ENCODE measurements around the gene GAGE12J.
"Not testable (repeated sequence)": the region's sequence is repeated elsewhere in the genome, so short reads cannot be mapped to it uniquely, and the experiment has no call there.

Gene GAGE12J

GRCh38 chrX:49321737-49322136 lies at the start of gene GAGE12J:
Gene GAGE12J, plus strand, starts transcription at chrX:49322037. Its CDS starts 1,157 bp downstream, at chrX:49323194.
- in situ Hi-C loops (cut with HindIII; ENCODE audit: low sequenced_read_pairs); DNase-seq (ENCODE audit: low read depth, low spot score): not testable (repeated sequence)

GRCh38 chrX:49272421-49272820 lies 49.4 kb upstream of the GAGE12J start:
- no peak overlapping the region for H3K4me3 ChIP-seq (ENCODE audit: low read depth, low read length)
- in situ Hi-C loops (cut with HindIII; ENCODE audit: low sequenced_read_pairs): no loop called here

More at GRCh38 chrX:49321737-49322136, at the start of gene GAGE12J:
- not testable (repeated sequence) for H3K4me3 ChIP-seq (ENCODE audit: low read depth, low read length)

GRCh38 chrX:49273181-49273727 lies 48.6 kb upstream of the GAGE12J start:
- no peak for TF ChIP-seq CTCF (IDR thresholded peaks at IDR 0.05; ENCODE audit: low read depth, low read length)
- no peak overlapping the region for H3K4me3 ChIP-seq (ENCODE audit: low read depth, low read length)
- DNase-seq (ENCODE audit: low read depth, low spot score): no peak
- in situ Hi-C loops (cut with HindIII; ENCODE audit: low sequenced_read_pairs): no loop called here

More at GRCh38 chrX:49272421-49272820, 49.4 kb upstream of the GAGE12J start:
- TF ChIP-seq CTCF (IDR thresholded peaks at IDR 0.05; ENCODE audit: low read depth, low read length): no peak
- no peak for DNase-seq (ENCODE audit: low read depth, low spot score)

GRCh38 chrX:49276207-49276606 lies 45.6 kb upstream of the GAGE12J start:
- no peak for DNase-seq (ENCODE audit: low read depth, low spot score)
- in situ Hi-C loops (cut with HindIII; ENCODE audit: low sequenced_read_pairs): no loop called here
- no peak for TF ChIP-seq CTCF (IDR thresholded peaks at IDR 0.05; ENCODE audit: low read depth, low read length)
- no peak overlapping the region for H3K4me3 ChIP-seq (ENCODE audit: low read depth, low read length)

GRCh38 chrX:49276671-49277534 lies 44.9 kb upstream of the GAGE12J start:
- TF ChIP-seq CTCF (IDR thresholded peaks at IDR 0.05; ENCODE audit: low read depth, low read length): no peak
- in situ Hi-C loops (cut with HindIII; ENCODE audit: low sequenced_read_pairs): no loop called here
- H3K4me3 ChIP-seq (ENCODE audit: low read depth, low read length): no peak overlapping the region
- DNase-seq (ENCODE audit: low read depth, low spot score): no peak

- in situ Hi-C loops (cut with HindIII; ENCODE audit: low sequenced_read_pairs): no loop called here
- H3K4me3 ChIP-seq (ENCODE audit: low read depth, low read length): no peak overlapping the region
- no peak for TF ChIP-seq CTCF (IDR thresholded peaks at IDR 0.05; ENCODE audit: low read depth, low read length)
- no peak for DNase-seq (ENCODE audit: low read depth, low spot score)
Measured at GRCh38 chrX:49277535-49277830, 44.4 kb upstream of the GAGE12J start.

GRCh38 chrX:49278081-49278480 lies 43.8 kb upstream of the GAGE12J start:
- DNase-seq (ENCODE audit: low read depth, low spot score): no peak
- in situ Hi-C loops (cut with HindIII; ENCODE audit: low sequenced_read_pairs): no loop called here
- H3K4me3 ChIP-seq (ENCODE audit: low read depth, low read length): no peak overlapping the region
- no peak for TF ChIP-seq CTCF (IDR thresholded peaks at IDR 0.05; ENCODE audit: low read depth, low read length)
